Posterior vena cava (tissue), 2 donors: Measurements from ENCODE around the gene DDAH1. TPM values are rescaled to one million over a fixed set of nuclear protein-coding genes. Genes with fewer than 3 reads are reported as not detected.

Experiments used
- DNase-seq: peaks from one replicate; pipeline ENCODE4 v3.0.0-alpha.2; 2020; ENCODE audit warnings: low spot score
- intact Hi-C, 2 donors: fragments of 100-400 bp; cut with DNase I; formaldehyde crosslinking; loops; one replicate each; pipeline versions ENCODE4 v1.14.1 to v1.14.2; 2022 to 2023
- total RNA-seq, 2 donors: library from RNA; stranded (reverse); fragmentation: NEBNext Ultra II Directional; extraction: Animal tissue kit (Norgen Biotek cat#: 25700); gene quantifications; one replicate each; pipeline ENCODE4 v1.2.1, GENCODE V29; 2021
- donor health status: DM: yes; HTN: yes; CAD: no.
- donor health status: DM: yes; HTN: yes; CAD: no.

DDAH1 gene
- total RNA-seq, 2 donors from 2014 or later: 31.8 to 46.1 TPM

- intact Hi-C loops: no loop called here
- DNase-seq: no peak
Observed at GRCh38 chr1:85343612-85344255, 121.2 kb downstream of the DDAH1 start.

DNA sequence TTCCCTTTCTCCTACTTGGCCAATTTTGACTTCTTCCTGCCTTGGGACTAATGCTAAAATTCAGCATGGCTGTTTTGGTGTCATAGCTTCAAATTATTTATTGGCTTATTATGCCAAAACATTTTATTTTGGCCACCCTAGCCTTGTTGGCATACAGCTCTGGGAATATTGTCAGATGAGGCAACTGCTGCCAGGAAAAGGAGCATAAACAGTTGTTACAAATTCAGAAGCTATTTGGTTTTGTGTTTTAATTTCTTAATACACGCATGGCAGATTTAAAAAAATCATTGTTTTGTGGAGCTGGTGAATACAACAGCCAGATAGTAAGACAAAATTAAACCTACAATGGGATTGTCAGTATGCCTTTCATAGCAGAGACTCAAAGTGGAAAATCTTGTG is 121.7 kb downstream of the DDAH1 start:
- intact Hi-C loops: no loop called here
- DNase-seq: no peak

GRCh38 chr1:85342207-85342606 is 122.8 kb downstream of the DDAH1 start:
- intact Hi-C loops: no loop called here
- no peak for DNase-seq

GRCh38 chr1:85340427-85340826 is 124.5 kb downstream of the DDAH1 start:
- intact Hi-C loops: no loop called here
- DNase-seq: no peak

- intact Hi-C loops: loop anchor here in 1 of 2 donors (10.0 kb wide), 1 partner anchor 125 kb away; the partner anchor contains the start of gene DDAH1
- no peak for DNase-seq
Observed at GRCh38 chr1:85339656-85340399, 125.1 kb downstream of the DDAH1 start.

- intact Hi-C loops: loop anchor here in 1 of 2 donors (10.0 kb wide), 1 partner anchor 126 kb away; the partner anchor contains the start of gene DDAH1
- no peak for DNase-seq
Observed at GRCh38 chr1:85339089-85339488, 125.9 kb downstream of the DDAH1 start.

GRCh38 chr1:85334962-85335361 is 130.0 kb downstream of the DDAH1 start:
- no peak for DNase-seq
- intact Hi-C loops: loop anchor here in 1 of 2 donors (10.0 kb wide), 1 partner anchor 130 kb away; the partner anchor contains the start of gene DDAH1

DNA sequence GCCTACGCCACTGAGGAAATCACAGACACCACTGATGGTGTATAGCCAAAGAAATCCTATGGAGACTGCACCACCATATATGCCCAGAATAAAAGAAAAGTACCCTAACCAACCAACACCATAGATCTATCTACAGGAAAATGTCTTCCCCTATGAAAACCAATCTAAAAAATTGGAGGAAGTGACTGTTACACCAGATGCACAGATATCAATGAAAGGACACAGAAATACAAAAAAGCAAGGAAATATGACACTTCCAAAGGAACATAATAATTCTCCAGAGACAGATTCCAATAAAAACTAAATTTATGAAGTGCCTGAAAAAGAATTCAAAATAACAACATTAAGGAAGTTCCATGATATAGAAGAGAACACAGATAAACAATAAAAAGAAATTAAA is 131.8 kb downstream of the DDAH1 start:
- intact Hi-C loops: loop anchor here in 1 of 2 donors (10.0 kb wide), 1 partner anchor 132 kb away; the partner anchor contains the start of gene DDAH1
- no peak for DNase-seq

- intact Hi-C loops: loop anchor here in 1 of 2 donors (10.0 kb wide), 1 partner anchor 132 kb away; the partner anchor contains the start of gene DDAH1
- no peak for DNase-seq
Observed at GRCh38 chr1:85332575-85332974, 132.4 kb downstream of the DDAH1 start.

- no peak for DNase-seq
- intact Hi-C loops: loop anchor here in 1 of 2 donors (10.0 kb wide), 1 partner anchor 134 kb away; the partner anchor contains the start of gene DDAH1
Observed at GRCh38 chr1:85330711-85331290, 134.2 kb downstream of the DDAH1 start.

DNA sequence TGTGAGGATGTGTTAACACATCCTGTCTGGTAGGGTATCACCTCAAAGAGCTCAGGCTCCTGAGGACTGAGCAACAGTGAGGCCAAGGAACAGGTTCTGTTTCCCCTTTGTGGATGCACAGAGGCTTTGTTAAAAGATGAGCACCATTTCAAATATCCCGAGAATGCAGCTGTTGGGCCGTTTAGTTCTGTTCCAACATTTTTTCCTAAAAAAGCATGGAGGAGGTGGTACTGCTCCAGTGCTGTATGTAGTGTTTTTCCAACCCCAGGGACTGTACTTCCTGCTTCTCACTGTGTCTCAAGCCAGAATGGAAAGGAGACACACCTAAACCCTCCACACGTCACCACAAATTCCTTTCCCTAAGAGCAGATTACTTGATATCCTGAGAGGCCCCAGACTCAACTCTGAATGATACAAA is 134.7 kb downstream of the DDAH1 start:
- no peak for DNase-seq
- intact Hi-C loops: loop anchor here in 1 of 2 donors (10.0 kb wide), 1 partner anchor 135 kb away; the partner anchor contains the start of gene DDAH1

DNA sequence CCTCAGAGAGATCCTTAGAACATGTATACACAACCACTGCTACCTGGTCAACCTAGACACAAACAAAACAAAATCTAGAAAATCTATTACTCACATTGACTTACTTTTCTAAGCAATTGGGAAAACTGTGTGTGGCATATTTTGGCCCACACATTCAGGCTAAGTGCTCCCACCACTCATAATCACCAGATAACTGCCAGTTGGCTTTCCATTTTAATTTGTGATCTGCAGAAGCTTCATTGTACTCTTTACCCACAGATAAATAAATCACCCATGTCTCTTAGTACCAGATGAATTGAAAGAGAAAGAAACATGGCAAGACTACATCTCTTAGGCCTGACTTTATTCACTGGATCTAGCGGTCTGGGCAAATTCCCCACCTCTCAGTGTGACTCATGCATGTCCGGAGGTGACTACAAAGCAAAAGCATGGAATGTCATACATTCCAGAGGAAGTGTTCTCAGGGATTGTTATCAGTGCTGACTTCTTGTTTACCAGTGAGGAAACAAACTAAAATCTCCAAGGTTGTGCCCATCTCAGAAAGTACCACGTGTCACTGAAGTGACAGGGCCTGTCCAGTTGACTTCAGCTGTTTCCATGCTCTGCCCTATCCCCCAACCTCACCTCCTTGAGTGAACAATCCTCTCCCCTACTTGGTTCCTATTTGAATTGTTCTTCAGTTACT is 136.1 kb downstream of the DDAH1 start:
- intact Hi-C loops: loop anchor here in 1 of 2 donors (5.0 kb wide), 1 partner anchor 68 kb away; no protein-coding TSS in a partner anchor
- no peak for DNase-seq

GRCh38 chr1:85327759-85328158 is 137.2 kb downstream of the DDAH1 start:
- intact Hi-C loops: loop anchor here in 1 of 2 donors (5.0 kb wide), 1 partner anchor 70 kb away; no protein-coding TSS in a partner anchor
- no peak for DNase-seq

DNA sequence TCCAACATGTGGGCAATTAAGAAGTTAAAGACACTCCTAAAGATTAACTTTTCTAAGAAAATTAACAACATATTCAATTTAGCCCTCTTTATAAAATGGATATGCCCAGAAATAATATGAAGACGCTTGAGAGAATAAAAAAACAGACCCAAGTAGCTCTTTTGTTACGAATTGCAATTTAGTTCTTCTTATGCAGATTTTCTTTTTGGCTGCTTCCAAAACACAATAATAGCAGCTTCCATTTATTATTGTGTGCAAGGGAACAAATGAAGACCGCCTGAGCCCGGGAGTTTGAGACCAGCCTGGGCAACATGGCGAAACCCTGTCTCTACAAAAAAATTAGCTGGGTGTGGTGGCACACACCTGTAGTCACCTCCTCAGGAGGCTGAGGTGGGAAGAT is 138.1 kb downstream of the DDAH1 start:
- intact Hi-C loops: loop anchor here in 1 of 2 donors (5.0 kb wide), 1 partner anchor 70 kb away; no protein-coding TSS in a partner anchor
- DNase-seq: no peak

GRCh38 chr1:85326336-85326735 is 138.6 kb downstream of the DDAH1 start:
- no peak for DNase-seq

GRCh38 chr1:85325920-85326319 is 139.0 kb downstream of the DDAH1 start:
- intact Hi-C loops: loop anchor here in 1 of 2 donors (5.0 kb wide), 1 partner anchor 71 kb away; no protein-coding TSS in a partner anchor

More at GRCh38 chr1:85326336-85326735, 138.6 kb downstream of the DDAH1 start:
- intact Hi-C loops: loop anchor here in 1 of 2 donors (5.0 kb wide), 1 partner anchor 71 kb away; no protein-coding TSS in a partner anchor

DNA sequence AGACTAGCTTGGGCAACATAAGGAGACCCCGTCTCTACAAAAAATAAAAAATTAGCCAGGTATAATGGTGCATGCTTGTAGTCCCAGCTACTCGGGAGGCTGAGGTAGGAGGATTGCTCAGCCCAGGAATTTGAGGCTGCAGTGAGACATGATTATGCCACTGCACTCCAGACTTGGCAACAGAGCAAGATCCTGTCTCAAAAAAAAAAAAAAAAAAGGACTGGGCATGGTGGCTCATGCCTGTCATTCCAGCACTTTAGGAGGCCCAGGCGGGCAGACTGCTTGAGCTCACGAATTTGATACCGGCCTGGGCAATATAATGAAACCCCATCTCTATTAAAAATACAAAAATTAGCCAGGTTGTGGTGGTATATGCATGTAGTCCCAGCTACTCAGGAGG is 141.2 kb downstream of the DDAH1 start:
- no peak for DNase-seq
- intact Hi-C loops: no loop called here

More at GRCh38 chr1:85325920-85326319, 139.0 kb downstream of the DDAH1 start:
- DNase-seq: no peak

DNA sequence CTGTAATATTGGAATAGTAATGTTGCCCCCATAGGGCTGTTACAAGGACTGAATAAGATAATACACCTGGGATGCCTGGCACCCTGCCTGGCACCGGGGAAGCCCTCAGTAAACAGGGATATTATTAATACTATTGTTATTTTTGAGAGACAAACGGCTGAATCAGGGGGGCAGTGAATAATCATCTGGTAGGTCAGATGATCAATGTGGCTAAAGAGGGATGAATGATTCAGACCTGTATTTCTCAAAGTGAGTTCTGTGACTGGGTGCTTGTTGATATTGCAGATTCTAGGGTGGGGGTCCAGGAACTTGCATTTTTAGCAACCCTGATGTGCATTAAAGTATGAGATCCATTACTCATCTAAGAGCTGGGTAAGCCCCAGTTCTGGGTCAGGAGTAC is 142.3 kb downstream of the DDAH1 start:
- no peak for DNase-seq
- intact Hi-C loops: no loop called here
